HFFc6 (cell line): ENCODE data around the gene LENEP. TPM values are rescaled to one million over a fixed set of nuclear protein-coding genes. Genes with fewer than 3 reads are reported as not detected.

Source experiments
- DNase-seq: peaks from one replicate; pipeline ENCODE4 v3.0.0-alpha.2; 2018
- H3K27ac Mint-ChIP-seq: 2 replicates; pipeline ENCODE4 v1.8.0; 2020; ENCODE audit warnings: mild to moderate bottlenecking, mixed read lengths
- H3K27me3 Mint-ChIP-seq: 2 replicates; pipeline ENCODE4 v1.8.0; 2021; ENCODE audit warnings: mild to moderate bottlenecking, moderate library complexity, mixed read lengths; ENCODE audit not compliant: insufficient read depth
- H3K36me3 Mint-ChIP-seq: 2 replicates; pipeline ENCODE4 v1.8.0; 2021; ENCODE audit warnings: low read depth, mixed read lengths
- H3K4me1 Mint-ChIP-seq: 2 replicates; pipeline ENCODE4 v1.8.0; 2020; ENCODE audit warnings: low read depth, mixed read lengths
- H3K4me3 Mint-ChIP-seq: 2 replicates; pipeline ENCODE4 v1.8.0; 2020; ENCODE audit warnings: mild to moderate bottlenecking, moderate library complexity, mixed read lengths
- H3K9me3 Mint-ChIP-seq: 2 replicates; pipeline ENCODE4 v1.8.0; 2020; ENCODE audit warnings: mild to moderate bottlenecking, mixed read lengths
- CTCF ChIP-seq: fragments of 200-600 bp; sonication (generic); IDR thresholded peaks from 2 replicates; pipeline ENCODE4 v1.5.0; 2021; ENCODE audit warnings: antibody characterized with exemption, mild to moderate bottlenecking
- microRNA-seq: library from miRNA; unstranded; fragments of <30 nt; microRNA quantifications from one replicate; pipeline ENCODE4, GENCODE V29; 2019
- total RNA-seq, 6 experiments: library from RNA; stranded (reverse); fragmentation: NEBNext Ultra II Directional; extraction: Animal tissue kit (Norgen Biotek cat#: 25700); gene quantifications; 2 replicates in 1 of 6; 3 replicates in 5 of 6; pipeline ENCODE4 v1.2.3, GENCODE V29; 2021

Gene LENEP
- total RNA-seq, 6 experiments from 2014 or later = 0.46 TPM; not detected in 5

- no peak overlapping the region for H3K4me3 Mint-ChIP-seq
Measured at GRCh38 chr1:155043793-155044192, 50.4 kb downstream of the LENEP start.

More at GRCh38 chr1:155043793-155044192, 50.4 kb downstream of the LENEP start:
- TF ChIP-seq CTCF = no peak
- Mint-ChIP-seq H3K9me3 (no peaks in the 10 kb centered on the region), H3K27ac (no peak overlapping the region), H3K27me3 (peaks cover 6% of the 10 kb centered on the region; the same call in 1 of the 2 replicates), H3K36me3 (no peaks in the 10 kb centered on the region), H3K4me1 (peaks cover 21% of the 10 kb centered on the region)
- DNase-seq = no peak

Small RNAs within 50 kb of the gene (microRNA-seq; reads per million reads assigned to microRNA genes)
- gene MIR4258 = not detected

Other genes with a start within 250 kb of the LENEP start
- not detected for gene KCNN3, start 123.3 kb upstream of the LENEP start, total RNA-seq
- gene PMVK, start 56.9 kb upstream of the LENEP start, total RNA-seq = 10 to 100 TPM; 29.1 to 33.4 (median 32.5) TPM
- 10 to 100 TPM; 26.4 to 42.5 (median 28.1) TPM for gene PBXIP1, start 37.5 kb upstream of the LENEP start, total RNA-seq
- 10 to 100 TPM; 19.9 to 23.7 (median 21.3) TPM for gene PYGO2, start 31.8 kb upstream of the LENEP start, total RNA-seq
- gene SHC1, start 22.8 kb upstream of the LENEP start, total RNA-seq = 100 to 1,000 TPM; 371 to 461 (median 401) TPM
- 100 to 1,000 TPM in 3 of 6 experiments, 10 to 100 TPM in 3; 52.7 to 111 (median 98.8) TPM for gene CKS1B, start 18.9 kb upstream of the LENEP start, total RNA-seq
- 10 to 100 TPM; 25.1 to 35.3 (median 29.6) TPM for gene FLAD1, start 10.2 kb upstream of the LENEP start, total RNA-seq
- 10 to 100 TPM; 31.1 to 37.1 (median 34.1) TPM for gene ZBTB7B, start 9.2 kb downstream of the LENEP start, total RNA-seq
- gene DCST2, start 40.2 kb downstream of the LENEP start, total RNA-seq = under 1 TPM in 2 of 6 experiments, not detected in 4; 0.08 to 0.14 TPM
- not detected for gene DCST1, start 40.2 kb downstream of the LENEP start, total RNA-seq
- gene ADAM15, start 57.7 kb downstream of the LENEP start, total RNA-seq = 10 to 100 TPM; 51.1 to 66.9 (median 63.7) TPM
- 1 to 10 TPM; 3.6 to 5.6 (median 4.8) TPM for gene EFNA4, start 70.2 kb downstream of the LENEP start, total RNA-seq
- gene EFNA3, start 85.3 kb downstream of the LENEP start, total RNA-seq = under 1 TPM; 0.25 to 0.87 (median 0.55) TPM
- under 1 TPM in 1 of 6 experiments, not detected in 5; 0.19 TPM for gene EFNA1, start 134.3 kb downstream of the LENEP start, total RNA-seq
- gene SLC50A1, start 142.3 kb downstream of the LENEP start, total RNA-seq = 10 to 100 TPM; 23.5 to 36.4 (median 29.5) TPM
- 100 to 1,000 TPM in 1 of 6 experiments, 10 to 100 TPM in 5; 66.2 to 110 (median 86.2) TPM for gene DPM3, start 146.9 kb downstream of the LENEP start, total RNA-seq
- gene KRTCAP2, start 179.7 kb downstream of the LENEP start, total RNA-seq = 100 to 1,000 TPM; 231 to 351 (median 285) TPM
- gene TRIM46, start 180.3 kb downstream of the LENEP start, total RNA-seq = 1 to 10 TPM; 5.1 to 7.1 (median 6.1) TPM
- gene THBS3, start 214.3 kb downstream of the LENEP start, total RNA-seq = 10 to 100 TPM; 13.9 to 20.3 (median 16.9) TPM
- 10 to 100 TPM; 49.8 to 55.4 (median 51.5) TPM for gene MTX1, start 215.1 kb downstream of the LENEP start, total RNA-seq